ENCODE data around the gene BDP1. TPM values are rescaled to one million over a fixed set of nuclear protein-coding genes. Genes with fewer than 3 reads are reported as not detected.
A peak's percentile ranks its signal among the peaks of the same experiment; 100 is the strongest.
"Not testable (repeated sequence)": the region's sequence is repeated elsewhere in the genome, so short reads cannot be mapped to it uniquely, and the experiment has no call there.

Gene BDP1
- 20.8 TPM for polyA plus RNA-seq

DNA sequence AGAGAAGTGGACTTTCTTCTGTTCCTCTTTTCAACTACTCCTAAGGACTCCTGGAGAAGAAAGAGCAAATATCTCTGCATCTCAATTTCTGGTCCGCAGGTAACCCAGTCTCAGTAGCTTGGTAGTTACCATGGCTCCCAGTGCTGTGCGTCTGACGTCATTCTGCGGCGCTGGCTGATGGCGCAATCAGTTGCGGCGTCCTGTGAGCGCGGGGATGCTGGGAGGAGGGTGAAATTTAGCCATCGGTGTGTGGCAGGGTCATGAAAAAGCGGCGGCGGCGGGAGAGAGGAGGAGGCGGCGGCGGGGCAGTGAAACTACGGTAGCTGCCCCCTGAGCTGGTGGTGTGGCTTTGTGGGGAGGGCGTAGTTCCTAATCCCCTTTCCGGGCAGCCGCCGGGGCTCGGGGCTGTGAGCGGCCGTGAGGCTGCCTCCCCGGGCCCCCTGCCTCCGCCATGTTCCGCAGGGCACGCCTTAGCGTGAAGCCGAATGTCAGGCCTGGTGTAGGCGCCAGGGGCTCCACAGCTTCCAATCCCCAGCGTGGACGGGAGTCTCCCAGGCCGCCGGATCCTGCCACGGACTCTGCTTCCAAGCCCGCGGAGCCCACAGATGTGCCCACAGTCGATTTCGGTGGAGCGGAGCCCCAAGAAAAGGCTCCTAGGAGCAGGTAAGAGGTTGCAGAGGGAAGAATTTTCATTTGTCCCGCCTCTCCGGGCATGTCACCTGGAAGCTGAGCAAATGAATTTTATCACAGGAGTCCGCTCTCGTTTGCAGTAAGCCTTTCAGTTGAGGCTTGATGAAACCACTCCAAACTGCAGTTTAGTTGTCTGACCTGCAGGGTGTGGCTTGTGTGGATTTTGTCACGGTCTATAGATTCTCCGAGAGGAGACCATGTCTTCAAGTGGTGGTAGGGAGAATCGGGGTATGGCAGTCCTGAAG is at the start of gene BDP1:
Gene BDP1, plus strand, starts transcription at position 225 of the 935 bp plus-strand sequence. Its CDS starts 227 bp downstream, at position 452.
- peaks cover 15 to 22% (median 21%) of the 10 kb centered on the region in 3 donors for H3K4me1 Mint-ChIP-seq
- H3K27me3 Mint-ChIP-seq, result peaks cover 3% of the 10 kb centered on the region
- peak within 1 kb of the TSS; percentile 83 to 99 (median 83) for H3K27ac Mint-ChIP-seq
- no peaks in the 10 kb centered on the region for H3K36me3 Mint-ChIP-seq
- H3K4me3 Mint-ChIP-seq, result peak within 1 kb of the TSS; percentile 85 to 100 (median 97)
- no peaks in the 10 kb centered on the region for H3K9me3 Mint-ChIP-seq

DNA sequence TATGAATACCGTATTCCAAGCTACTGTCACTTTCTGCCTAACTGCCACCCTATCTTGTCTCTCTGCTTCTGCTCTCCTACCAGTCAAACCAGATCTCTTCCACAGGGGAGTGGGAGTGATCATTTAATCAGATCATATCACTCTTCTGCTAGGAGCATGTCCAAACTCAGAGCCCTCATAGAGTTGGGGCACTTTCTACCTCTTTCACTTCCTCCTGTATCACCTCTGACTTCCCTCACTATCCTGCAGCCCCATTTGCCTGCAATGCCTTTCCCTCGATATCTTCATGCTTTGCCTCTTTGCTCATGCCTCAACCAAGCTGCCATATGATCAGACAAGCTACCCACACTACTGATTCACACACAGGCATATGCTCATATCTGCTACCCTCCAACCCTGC is 45.4 kb upstream of the BDP1 start:
- H3K27me3 Mint-ChIP-seq, result peaks cover 11% of the 10 kb centered on the region

DNA sequence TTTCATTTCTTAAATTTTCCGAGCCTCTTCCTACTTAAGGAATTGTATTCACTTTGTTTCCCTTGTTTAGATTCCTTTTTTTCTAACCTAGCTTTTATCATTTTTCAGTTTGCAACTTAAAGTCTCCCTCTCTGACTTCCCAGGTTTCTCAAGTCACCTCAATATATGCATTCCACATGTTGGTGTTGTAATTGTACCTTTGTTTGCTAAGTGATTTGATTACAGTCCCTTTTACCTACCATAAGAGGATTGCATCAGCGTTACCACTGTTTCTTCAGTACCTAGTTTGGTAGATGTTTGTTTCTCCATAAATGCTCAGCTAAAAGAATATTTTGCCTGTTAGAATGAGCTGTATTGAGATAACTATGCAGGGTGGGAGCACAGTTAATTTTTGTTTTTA is 39.8 kb upstream of the BDP1 start:
- not testable (repeated sequence) for H3K4me1 Mint-ChIP-seq, H3K36me3 Mint-ChIP-seq, H3K4me3 Mint-ChIP-seq, H3K9me3 Mint-ChIP-seq, H3K27ac Mint-ChIP-seq
- H3K27me3 Mint-ChIP-seq, result peaks cover 17% of the 10 kb centered on the region

More for the DNA sequence above, 45.4 kb upstream of the BDP1 start:
- H3K27ac Mint-ChIP-seq, H3K4me3 Mint-ChIP-seq, H3K9me3 Mint-ChIP-seq, H3K4me1 Mint-ChIP-seq, H3K36me3 Mint-ChIP-seq: not testable (repeated sequence)

GRCh38 chr5:71418026-71418425 is 37.4 kb upstream of the BDP1 start:
- H3K9me3 Mint-ChIP-seq, H3K4me1 Mint-ChIP-seq, H3K27ac Mint-ChIP-seq, H3K4me3 Mint-ChIP-seq, H3K36me3 Mint-ChIP-seq: not testable (repeated sequence)
- H3K27me3 Mint-ChIP-seq, result peaks cover 15% of the 10 kb centered on the region

DNA sequence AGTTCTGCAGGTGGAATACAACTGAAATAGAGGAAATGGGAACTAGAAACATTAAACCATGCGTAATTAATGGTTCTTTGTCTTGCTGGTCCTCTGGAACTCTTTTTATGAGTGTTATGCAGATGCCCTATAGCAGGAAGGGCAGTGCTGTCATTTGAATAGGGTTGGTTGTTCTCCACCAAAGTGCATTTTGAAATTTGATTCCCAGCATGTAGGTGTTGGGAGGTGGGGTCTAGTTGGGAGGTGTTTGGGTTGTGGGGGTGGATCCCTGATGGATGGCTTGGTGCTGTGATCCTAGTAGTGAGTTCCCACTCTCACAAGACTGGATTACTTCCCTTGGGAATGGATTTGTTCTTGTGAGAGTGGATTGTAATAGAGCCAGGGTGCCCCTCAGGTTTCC is 34.2 kb upstream of the BDP1 start:
- not testable (repeated sequence) for H3K9me3 Mint-ChIP-seq, H3K27ac Mint-ChIP-seq, H3K4me3 Mint-ChIP-seq, H3K36me3 Mint-ChIP-seq, H3K4me1 Mint-ChIP-seq, H3K27me3 Mint-ChIP-seq

DNA sequence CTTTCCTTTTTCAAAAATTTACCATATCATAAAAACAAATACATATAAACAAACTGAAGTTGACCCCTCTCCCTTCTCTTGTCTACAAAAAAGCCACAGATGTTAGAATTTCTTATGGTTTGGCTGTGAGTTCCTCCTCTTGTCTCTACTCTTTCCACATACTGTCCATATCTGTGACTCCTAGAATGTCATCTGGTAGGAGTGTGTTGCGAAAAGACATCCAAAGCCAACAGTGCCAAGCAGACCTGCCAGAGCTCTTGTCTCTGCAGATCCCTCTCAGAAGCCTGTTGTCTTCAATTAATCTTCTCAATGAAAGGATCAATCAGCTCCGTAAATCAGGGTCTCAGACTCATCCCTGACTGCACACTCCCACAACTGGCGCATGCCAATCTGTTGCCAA is 31.6 kb upstream of the BDP1 start:
- H3K27ac Mint-ChIP-seq, H3K9me3 Mint-ChIP-seq, H3K4me1 Mint-ChIP-seq, H3K36me3 Mint-ChIP-seq, H3K27me3 Mint-ChIP-seq, H3K4me3 Mint-ChIP-seq: not testable (repeated sequence)

DNA sequence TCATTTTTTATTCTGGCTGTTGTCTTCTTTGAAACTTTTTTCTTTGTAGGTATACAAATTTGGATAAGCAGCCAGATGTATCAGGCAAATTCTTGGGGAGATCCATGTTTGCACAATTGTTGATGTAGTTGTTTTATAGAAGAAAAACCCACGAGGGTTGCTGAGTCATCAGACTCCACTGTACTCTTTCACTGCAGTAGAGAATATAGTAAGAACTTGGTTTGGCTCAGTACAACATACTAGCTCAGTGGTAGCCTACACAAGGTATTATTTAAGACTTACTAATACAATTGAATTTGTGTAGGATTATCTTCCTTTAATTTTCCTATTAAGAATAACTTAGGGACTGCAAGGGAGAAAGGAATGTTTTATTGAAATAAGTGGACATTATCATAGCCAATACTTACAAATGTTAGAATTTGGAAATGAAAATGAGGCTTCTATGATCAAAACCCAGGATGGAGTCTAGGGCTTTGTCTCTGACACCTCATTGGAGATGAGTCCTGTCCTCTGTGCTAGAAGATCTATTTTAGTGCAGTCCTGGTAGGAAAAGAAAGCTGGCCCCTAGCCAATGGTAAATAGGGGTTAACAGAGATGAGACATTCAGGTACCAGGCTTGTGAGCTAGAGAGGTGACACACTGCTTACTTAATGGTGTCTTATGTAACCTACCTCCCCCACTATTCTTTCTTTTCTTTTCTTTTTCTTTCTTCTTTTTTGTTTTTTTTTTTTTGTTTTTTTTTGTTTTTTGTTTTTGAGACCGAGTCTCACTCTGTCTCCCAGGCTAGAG is 28.6 kb upstream of the BDP1 start:
- not testable (repeated sequence) for H3K4me3 Mint-ChIP-seq, H3K27me3 Mint-ChIP-seq, H3K9me3 Mint-ChIP-seq, H3K4me1 Mint-ChIP-seq, H3K36me3 Mint-ChIP-seq, H3K27ac Mint-ChIP-seq

DNA sequence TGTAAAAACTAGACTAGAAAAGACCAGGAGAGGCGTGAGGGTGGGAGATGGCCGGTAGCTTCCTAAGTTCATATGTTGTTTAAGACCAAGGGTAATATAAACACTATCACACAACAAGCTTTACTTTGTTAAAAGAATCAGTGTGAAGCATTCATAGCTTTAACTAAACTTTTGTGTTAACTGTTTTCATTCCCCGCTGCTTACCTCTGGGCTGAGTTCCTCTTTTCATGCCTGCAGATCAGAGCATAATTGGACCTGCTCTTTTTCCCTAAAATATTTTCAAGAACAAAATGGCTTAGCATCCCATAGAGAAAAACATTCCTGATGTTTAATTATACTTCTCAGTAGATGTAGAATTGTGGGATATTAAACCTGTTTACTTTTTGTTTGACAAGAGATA is 23.0 kb upstream of the BDP1 start:
- H3K36me3 Mint-ChIP-seq, H3K27me3 Mint-ChIP-seq, H3K4me3 Mint-ChIP-seq, H3K4me1 Mint-ChIP-seq, H3K9me3 Mint-ChIP-seq, H3K27ac Mint-ChIP-seq: not testable (repeated sequence)

DNA sequence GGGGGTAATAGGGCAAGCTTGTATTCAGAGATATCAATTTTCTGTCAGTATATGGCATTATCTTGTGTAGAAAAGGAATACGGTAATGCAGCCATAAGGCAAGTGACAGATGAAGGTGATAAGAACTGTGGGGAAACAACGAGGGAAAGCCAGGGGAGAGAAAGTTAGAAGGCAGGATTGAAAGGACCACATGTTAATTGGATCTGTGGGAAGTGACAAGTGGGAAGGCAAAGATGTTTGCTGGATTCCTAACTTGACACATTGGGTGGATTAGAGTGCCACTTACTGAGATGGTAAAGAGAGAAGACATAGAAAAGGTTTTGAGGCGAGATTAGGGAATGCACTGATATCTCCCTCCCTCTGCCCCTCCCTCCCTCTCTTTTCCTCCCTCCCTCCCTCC is 20.6 kb upstream of the BDP1 start:
- not testable (repeated sequence) for H3K4me3 Mint-ChIP-seq, H3K27ac Mint-ChIP-seq, H3K27me3 Mint-ChIP-seq, H3K9me3 Mint-ChIP-seq, H3K4me1 Mint-ChIP-seq, H3K36me3 Mint-ChIP-seq

GRCh38 chr5:71441564-71441963 is 13.9 kb upstream of the BDP1 start:
- H3K4me1 Mint-ChIP-seq, H3K9me3 Mint-ChIP-seq, H3K27ac Mint-ChIP-seq, H3K4me3 Mint-ChIP-seq, H3K36me3 Mint-ChIP-seq: not testable (repeated sequence)
- H3K27me3 Mint-ChIP-seq, result peaks cover 14% of the 10 kb centered on the region

- H3K4me1 Mint-ChIP-seq, result peaks cover 2 to 13% (median 10%) of the 10 kb centered on the region in 3 donors
- H3K27ac Mint-ChIP-seq, H3K27me3 Mint-ChIP-seq, H3K9me3 Mint-ChIP-seq, H3K36me3 Mint-ChIP-seq, H3K4me3 Mint-ChIP-seq: not testable (repeated sequence)
Observed at GRCh38 chr5:71443891-71444290, 11.6 kb upstream of the BDP1 start.

- H3K9me3 Mint-ChIP-seq, H3K36me3 Mint-ChIP-seq, H3K27me3 Mint-ChIP-seq, H3K27ac Mint-ChIP-seq, H3K4me3 Mint-ChIP-seq: not testable (repeated sequence)
- H3K4me1 Mint-ChIP-seq, result peaks cover 2 to 13% (median 10%) of the 10 kb centered on the region in 3 donors
Observed at GRCh38 chr5:71445015-71445414, 10.4 kb upstream of the BDP1 start.

GRCh38 chr5:71445523-71446152 is 9.8 kb upstream of the BDP1 start:
- H3K4me1 Mint-ChIP-seq, result peaks cover 2 to 13% (median 10%) of the 10 kb centered on the region in 3 donors
- H3K9me3 Mint-ChIP-seq, H3K36me3 Mint-ChIP-seq, H3K27ac Mint-ChIP-seq: not testable (repeated sequence)
- peak overlapping the region in 1 of 4 donors; percentile 10 for H3K4me3 Mint-ChIP-seq
- peaks cover 14% of the 10 kb centered on the region for H3K27me3 Mint-ChIP-seq

DNA sequence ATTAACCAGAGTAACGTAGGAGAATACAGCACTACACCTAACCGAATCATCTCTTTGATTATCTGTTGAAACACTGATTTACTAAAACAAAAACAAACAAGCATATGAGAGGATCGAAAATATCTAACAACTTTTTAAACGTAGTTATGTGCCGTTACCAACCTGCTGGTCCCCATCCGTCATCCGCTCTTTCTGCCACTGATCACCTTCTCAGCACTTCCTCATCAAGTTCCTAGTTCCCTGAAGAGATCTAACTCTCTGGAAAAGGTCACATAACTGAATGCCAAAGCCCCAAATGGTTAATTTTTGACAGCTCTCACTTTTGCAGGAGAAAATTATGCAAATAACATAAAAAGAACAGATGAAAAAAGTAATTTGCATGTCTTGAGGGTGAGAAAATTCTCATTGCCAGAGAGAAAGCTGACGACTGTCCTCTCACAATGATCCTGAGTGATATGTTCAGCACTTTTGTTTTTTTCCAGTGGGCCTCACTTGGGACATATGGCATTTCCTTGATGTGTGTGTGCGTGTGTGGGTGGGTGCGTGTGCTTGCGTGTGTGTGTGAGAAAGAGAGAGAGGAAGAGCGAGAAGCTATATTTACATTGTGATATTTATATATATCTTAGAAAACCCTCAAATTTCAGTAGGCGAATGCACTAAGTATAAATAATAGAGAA is 8.8 kb upstream of the BDP1 start:
- H3K9me3 Mint-ChIP-seq, H3K27ac Mint-ChIP-seq, H3K36me3 Mint-ChIP-seq: not testable (repeated sequence)
- H3K4me3 Mint-ChIP-seq, result peak overlapping the region; percentile 19 to 87 (median 58)
- peaks cover 16% of the 10 kb centered on the region for H3K27me3 Mint-ChIP-seq
- peaks cover 2 to 13% (median 10%) of the 10 kb centered on the region in 3 donors for H3K4me1 Mint-ChIP-seq

GRCh38 chr5:71447218-71447808 is 8.1 kb upstream of the BDP1 start:
- not testable (repeated sequence) for H3K36me3 Mint-ChIP-seq, H3K9me3 Mint-ChIP-seq, H3K27ac Mint-ChIP-seq
- Mint-ChIP-seq H3K4me1 (peaks cover 2 to 13% (median 10%) of the 10 kb centered on the region in 3 donors), H3K27me3 (peaks cover 16% of the 10 kb centered on the region), H3K4me3 (peak overlapping the region in 3 of 4 donors; percentile 19 to 66 (median 40))
